Measurements from ENCODE around the gene PAX8.

Gene PAX8

DNA sequence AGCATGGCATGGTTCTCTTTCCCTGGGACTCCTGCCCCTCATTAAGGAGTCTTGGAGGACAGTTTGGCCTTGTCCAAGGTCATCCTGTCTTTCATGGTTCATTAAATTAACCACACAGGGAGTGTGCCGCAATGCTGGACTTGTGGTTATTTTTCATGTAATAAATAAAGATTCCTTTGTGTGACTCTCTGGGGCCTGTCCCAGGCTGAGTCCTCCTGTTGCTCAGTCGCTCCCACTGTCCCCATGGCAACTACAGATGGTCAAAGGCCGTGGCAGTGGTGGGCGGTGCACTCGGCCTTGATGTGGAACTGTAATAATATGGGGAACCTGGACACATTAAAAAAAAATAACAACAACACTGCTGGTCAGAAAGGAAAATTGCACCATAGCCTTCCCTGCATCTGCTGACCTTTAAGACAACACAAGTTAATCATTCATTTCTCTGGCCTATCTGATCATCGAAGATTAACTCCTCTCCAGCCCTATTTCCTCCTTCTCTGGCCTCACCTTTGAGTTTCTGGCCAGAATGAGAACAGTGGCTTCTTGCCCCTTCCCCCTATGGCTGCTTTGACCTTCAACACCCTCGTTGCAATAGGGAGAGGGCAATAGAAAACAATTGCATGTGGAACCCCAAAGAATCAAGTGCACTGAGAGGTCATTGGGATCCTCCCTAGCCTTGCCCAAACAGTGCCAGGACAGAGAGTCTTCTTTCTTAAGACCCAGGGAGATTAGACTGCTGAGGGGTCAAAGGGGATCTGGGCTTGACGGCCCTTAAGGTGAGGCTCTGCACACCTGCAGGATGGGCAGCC, 60.2 kb downstream of the PAX8 start:
- H3K27ac ChIP-seq, result no peak overlapping the region
- TF ChIP-seq ZFX (IDR thresholded peaks at IDR 0.05) (no peak), CTCF (conservative IDR thresholded peaks at IDR 0.05) (no peak)

- TF ChIP-seq CTCF (conservative IDR thresholded peaks at IDR 0.05), result no peak
- no peak for TF ChIP-seq ZFX (IDR thresholded peaks at IDR 0.05)
- H3K27ac ChIP-seq, result no peak overlapping the region
Observed at GRCh38 chr2:113217455-113218282, 61.1 kb downstream of the PAX8 start.

DNA sequence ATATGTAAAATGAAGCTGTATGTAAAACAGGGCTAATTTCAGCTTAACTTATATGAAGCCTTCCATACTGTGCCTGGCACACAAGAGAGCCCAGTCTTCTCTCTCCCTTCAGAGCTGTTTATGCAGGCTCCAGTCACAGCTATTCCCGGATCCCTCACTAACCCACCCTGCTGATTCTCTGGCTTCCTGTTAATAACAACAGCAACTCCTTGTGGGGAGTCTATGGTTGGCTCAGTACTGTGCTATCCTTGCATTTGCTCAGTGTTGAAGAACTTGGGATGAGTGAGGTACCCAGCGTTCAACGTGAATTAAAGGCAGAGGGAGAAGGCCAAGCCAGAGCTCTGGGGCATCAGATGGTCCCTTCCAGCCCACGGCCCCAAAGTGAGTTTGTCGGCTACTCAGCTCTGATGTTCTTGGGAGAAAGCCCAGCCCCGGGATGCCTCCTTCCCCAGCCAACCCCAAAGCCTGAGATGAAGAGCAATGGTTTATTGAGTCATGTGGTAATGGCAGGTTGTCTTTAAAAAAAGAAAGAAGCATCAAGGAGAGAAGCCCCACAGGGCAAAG, 61.7 kb downstream of the PAX8 start:
- TF ChIP-seq ZFX (IDR thresholded peaks at IDR 0.05) (no peak), CTCF (conservative IDR thresholded peaks at IDR 0.05) (no peak)
- no peak overlapping the region for H3K27ac ChIP-seq

DNA sequence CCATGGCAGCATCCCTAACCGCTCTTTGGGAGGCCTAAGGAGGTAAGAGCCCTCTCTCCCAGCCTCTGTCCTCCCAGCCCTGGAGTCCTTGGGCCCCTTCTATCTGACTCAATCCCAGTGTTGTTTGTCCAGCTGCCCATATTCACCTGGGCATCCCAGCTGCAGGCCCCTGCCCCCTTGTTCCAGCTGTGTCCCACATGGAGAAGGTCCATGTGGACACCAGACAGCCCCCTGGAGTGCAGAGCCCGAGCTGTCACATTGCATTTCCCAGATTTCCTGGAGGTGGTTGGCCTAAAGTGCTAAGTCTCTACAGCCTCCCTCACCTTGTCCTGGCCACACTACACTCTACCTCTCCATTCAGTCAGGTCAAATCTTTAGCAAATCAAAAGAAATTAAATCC, 62.4 kb downstream of the PAX8 start:
- H3K27ac ChIP-seq, result no peak overlapping the region
- no peak for TF ChIP-seq ZFX (IDR thresholded peaks at IDR 0.05)
- TF ChIP-seq CTCF (conservative IDR thresholded peaks at IDR 0.05), result no peak

DNA sequence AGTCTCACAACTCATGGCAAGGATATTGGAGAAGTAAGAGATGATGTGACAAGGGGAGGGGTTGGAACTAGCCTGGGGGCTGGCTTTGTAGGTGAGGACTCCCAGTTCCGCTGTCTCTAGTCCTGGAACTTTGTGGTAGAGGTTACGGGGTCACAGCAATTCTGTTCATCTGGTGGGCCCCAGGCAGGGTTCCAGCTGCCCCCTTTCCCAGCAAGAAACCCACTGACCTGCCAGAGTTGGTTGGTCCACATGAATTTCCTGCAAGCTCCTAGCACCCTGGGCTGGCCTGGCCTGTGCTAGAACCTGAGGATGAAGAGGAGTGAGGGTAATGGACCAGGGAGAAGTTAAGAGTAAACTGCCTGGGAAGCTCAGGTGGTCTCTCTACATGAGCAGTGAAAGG, 63.7 kb downstream of the PAX8 start:
- no peak overlapping the region for H3K27ac ChIP-seq
- no peak for TF ChIP-seq CTCF (conservative IDR thresholded peaks at IDR 0.05)
- TF ChIP-seq ZFX (IDR thresholded peaks at IDR 0.05), result no peak

GRCh38 chr2:113214141-113214540, 64.6 kb downstream of the PAX8 start:
- TF ChIP-seq CTCF (conservative IDR thresholded peaks at IDR 0.05) (no peak), ZFX (IDR thresholded peaks at IDR 0.05) (no peak)
- H3K27ac ChIP-seq, result no peak overlapping the region
